GM23338 (cell line): ENCODE results near the gene PXDN.

Experiments
- CREB1 ChIP-seq: fragments of 250-450 bp; sonication (Bioruptor Pico); IDR thresholded peaks from 2 replicates; pipeline ENCODE4 v1.5.0; 2020; ENCODE audit warnings: low read depth, mild to moderate bottlenecking, moderate library complexity
- CTCF ChIP-seq, 2 experiments: fragments of 200-600 bp in 1 of 2; sonication (generic) in 1 of 2; conservative IDR thresholded peaks; 2 replicates each; pipeline versions ENCODE4 v1.5.1 to v1.6.1; 2016 to 2017; ENCODE audit warnings: antibody characterized with exemption in 2 of 2, low read depth in 2 of 2, mild to moderate bottlenecking in 2 of 2, moderate library complexity in 1 of 2
- EZH2 ChIP-seq: fragments of 200-600 bp; sonication (generic); IDR thresholded peaks from one replicate; pipeline ENCODE4 v1.8.0; 2017; ENCODE audit warnings: antibody characterized with exemption, mild to moderate bottlenecking, low read depth; ENCODE audit not compliant: unreplicated experiment
- JUNB ChIP-seq: IDR thresholded peaks from one replicate; pipeline ENCODE4 v1.6.1; 2016; ENCODE audit warnings: antibody characterized with exemption; ENCODE audit not compliant: unreplicated experiment
- REST ChIP-seq: IDR thresholded peaks from one replicate; pipeline ENCODE4 v1.6.1; 2018; ENCODE audit warnings: antibody characterized with exemption; ENCODE audit not compliant: unreplicated experiment
- ZNF331 ChIP-seq: fragments of 250-450 bp; sonication (Bioruptor Pico); IDR thresholded peaks from 2 replicates; pipeline ENCODE4 v1.5.0; 2020; ENCODE audit warnings: low read depth, mild to moderate bottlenecking, moderate library complexity

- TF ChIP-seq CTCF (conservative IDR thresholded peaks at IDR 0.05; ENCODE audit: low read depth in 2 of 2) = no peak
- no peak for TF ChIP-seq ZNF331 (CRISPR knock-in tag)
- TF ChIP-seq EZH2 = no peak
- TF ChIP-seq CREB1 (CRISPR knock-in tag) = no peak
- TF ChIP-seq JUNB = no peak
- TF ChIP-seq REST = no peak
These were observed 82.3 kb downstream of the PXDN start for GRCh38 chr2:1661891-1662605.
